Liver (tissue), 9 donors: ENCODE results near the gene PTP4A2. TPM values are rescaled to one million over a fixed set of nuclear protein-coding genes. Genes with fewer than 3 reads are reported as not detected.

Experiments
- DNase-seq: peaks from one replicate; pipeline ENCODE4 v3.0.0-alpha.2; 2017; ENCODE audit warnings: low spot score
- H3K27ac ChIP-seq, 2 donors: one replicate each; pipeline ENCODE4 v1.7.0; 2013; ENCODE audit warnings: inconsistent platforms in 2 of 2, low read length in 2 of 2, control low read depth in 1 of 2, low read depth in 1 of 2, mild to moderate bottlenecking in 1 of 2
- H3K27me3 ChIP-seq, 4 donors: one replicate each; pipeline versions ENCODE4 v1.6.1 to v1.7.0; 2013; ENCODE audit warnings: low read length in 3 of 4, inconsistent platforms in 1 of 4, mild to moderate bottlenecking in 1 of 4, moderate library complexity in 1 of 4; ENCODE audit not compliant: control insufficient read depth in 4 of 4, insufficient read depth in 4 of 4
- H3K36me3 ChIP-seq, 4 donors: one replicate each; pipeline versions ENCODE4 v1.6.1 to v1.7.0; 2013; ENCODE audit warnings: low read length in 3 of 4, mild to moderate bottlenecking in 3 of 4, low read depth in 1 of 4, moderate library complexity in 1 of 4; ENCODE audit not compliant: control insufficient read depth in 4 of 4, insufficient read depth in 3 of 4
- H3K4me1 ChIP-seq, 4 donors: one replicate each; pipeline versions ENCODE4 v1.6.1 to v1.7.0; 2013; ENCODE audit warnings: low read length in 3 of 4, mild to moderate bottlenecking in 3 of 4, moderate library complexity in 1 of 4; ENCODE audit not compliant: control insufficient read depth in 4 of 4, insufficient read depth in 4 of 4
- H3K4me3 ChIP-seq, 3 donors: one replicate each; pipeline versions ENCODE4 v1.6.1 to v1.7.0; 2013; ENCODE audit warnings: low read length in 3 of 3, control low read depth in 1 of 3, low read depth in 1 of 3, mild to moderate bottlenecking in 1 of 3
- H3K9ac ChIP-seq, 2 donors: one replicate each; pipeline ENCODE4 v1.7.0; 2013; ENCODE audit warnings: low read length in 2 of 2, mild to moderate bottlenecking in 2 of 2, moderate library complexity in 2 of 2, control low read depth in 1 of 2, low read depth in 1 of 2
- H3K9me3 ChIP-seq, 4 donors: one replicate each; pipeline versions ENCODE4 v1.6.1 to v1.7.0; 2013; ENCODE audit warnings: low read length in 3 of 4; ENCODE audit not compliant: control insufficient read depth in 4 of 4
- ATF3 ChIP-seq: IDR thresholded peaks from 2 replicates; pipeline ENCODE4 v1.6.1; 2016; ENCODE audit warnings: antibody characterized with exemption
- CTCF ChIP-seq: fragments of 150-350 bp; IDR thresholded peaks from 2 replicates; pipeline ENCODE4 v1.5.1; 2017; ENCODE audit warnings: improper control_type of control experiment, low read depth, low read length; ENCODE audit not compliant: missing input control
- EGR1 ChIP-seq, 2 donors: IDR thresholded peaks; 2 replicates each; pipeline ENCODE4 v1.6.1; 2016 to 2018; ENCODE audit warnings: antibody characterized with exemption in 2 of 2, low read depth in 2 of 2
- FOXA1 ChIP-seq: IDR thresholded peaks from 2 replicates; pipeline ENCODE4 v1.6.1; 2016; ENCODE audit warnings: antibody characterized with exemption
- HNF4A ChIP-seq, 2 donors: conservative IDR thresholded peaks; 2 replicates each; pipeline ENCODE4 v1.6.1; 2016; ENCODE audit warnings: antibody characterized with exemption in 2 of 2, mild to moderate bottlenecking in 2 of 2
- HNF4G ChIP-seq: IDR thresholded peaks from 2 replicates; pipeline ENCODE4 v1.6.1; 2016; ENCODE audit warnings: antibody characterized with exemption
- JUND ChIP-seq, 2 donors: IDR thresholded peaks; 2 replicates each; pipeline ENCODE4 v1.6.1; 2016; ENCODE audit warnings: antibody characterized with exemption in 2 of 2
- MAX ChIP-seq: IDR thresholded peaks from 2 replicates; pipeline ENCODE4 v1.6.1; 2016; ENCODE audit warnings: antibody characterized with exemption
- NR2F2 ChIP-seq: IDR thresholded peaks from 2 replicates; pipeline ENCODE4 v1.6.1; 2016; ENCODE audit warnings: antibody characterized with exemption
- REST ChIP-seq: IDR thresholded peaks from 2 replicates; pipeline ENCODE4 v1.6.1; 2016; ENCODE audit warnings: antibody characterized with exemption, mild to moderate bottlenecking
- RXRA ChIP-seq, 2 donors: IDR thresholded peaks; 2 replicates each; pipeline ENCODE4 v1.6.1; 2017 to 2018; ENCODE audit warnings: antibody characterized with exemption in 2 of 2, mild to moderate bottlenecking in 1 of 2
- TAF1 ChIP-seq: conservative IDR thresholded peaks from 2 replicates; pipeline ENCODE4 v1.6.1; 2016; ENCODE audit warnings: antibody characterized with exemption, mild to moderate bottlenecking
- YY1 ChIP-seq: IDR thresholded peaks from 2 replicates; pipeline ENCODE4 v1.6.1; 2016; ENCODE audit warnings: antibody characterized with exemption, mild to moderate bottlenecking
- ZBTB33 ChIP-seq: IDR thresholded peaks from 2 replicates; pipeline ENCODE4 v1.6.1; 2016; ENCODE audit warnings: antibody characterized with exemption
- WGBS: extraction: QIAGEN DNeasy Blood & Tissue Kit; methylation state at CpG from one replicate; pipeline ENCODE4 v1.1.7; 2013; 5-methylcytosine and 5-hydroxymethylcytosine counted together
- polyA plus RNA-seq, 2 donors: library from polyadenylated mRNA; stranded (reverse) in 1 of 2; unstranded in 1 of 2; fragments of 200-250 nt in 1 of 2; fragments of >200 nt in 1 of 2; fragmentation: Nextera tagmentation in 1 of 2; extraction: Ambion mirVana in 1 of 2; gene quantifications; one replicate each; pipeline versions ENCODE4 v1.2.1 to v1.2.3, GENCODE V29; 2013 to 2015
- total RNA-seq, 2 donors: library from RNA; depleted of rRNA; stranded (reverse); fragments of >200 nt; gene quantifications; one replicate each; pipeline ENCODE4 v1.2.3, GENCODE V29; 2014
- donor health status: healthy.
- donor health status: healthy.
- donor health status: healthy.
- donor health status: healthy.
- donor health status: healthy.

PTP4A2 gene
- total and polyA plus RNA-seq, 4 donors: 47.7 to 98.1 (median 71.9) TPM

- no peaks in the 10 kb centered on the region for H3K9me3 ChIP-seq
- no peaks in the 10 kb centered on the region for H3K4me1 ChIP-seq
- H3K36me3 ChIP-seq: no peaks in the 10 kb centered on the region
- H3K27ac ChIP-seq: no peak overlapping the region
- 84% methylated on average over 3 of the region's 3 CpGs for WGBS
- DNase-seq: no peak
- H3K9ac ChIP-seq: no peak overlapping the region
- H3K4me3 ChIP-seq: no peak overlapping the region
- TF ChIP-seq RXRA (IDR thresholded peaks at IDR 0.05): no peak
- no peak for TF ChIP-seq HNF4G
- no peak for TF ChIP-seq JUND (IDR thresholded peaks at IDR 0.05)
- no peak for TF ChIP-seq NR2F2
- TF ChIP-seq CTCF: no peak
- TF ChIP-seq FOXA1: no peak
- TF ChIP-seq REST: no peak
- no peak for TF ChIP-seq TAF1
- no peak for TF ChIP-seq HNF4A (conservative IDR thresholded peaks at IDR 0.05)
- no peak for TF ChIP-seq MAX
- no peak for TF ChIP-seq ZBTB33
- no peak for TF ChIP-seq ATF3
- no peak for TF ChIP-seq YY1
- no peaks in the 10 kb centered on the region for H3K27me3 ChIP-seq
Observed at GRCh38 chr1:31970873-31971272, 32.7 kb upstream of the PTP4A2 start.

GRCh38 chr1:31961536-31961935, 23.4 kb upstream of the PTP4A2 start:
- 87% methylated on average over 8 of the region's 8 CpGs for WGBS
- peaks cover 1 to 13% (median 7%) of the 10 kb centered on the region in 4 donors for H3K4me1 ChIP-seq
- no peak overlapping the region for H3K27ac ChIP-seq
- H3K36me3 ChIP-seq: no peaks in the 10 kb centered on the region
- no peak for TF ChIP-seq HNF4G
- TF ChIP-seq EGR1 (IDR thresholded peaks at IDR 0.05; ENCODE audit: low read depth in 2 of 2): no peak
- TF ChIP-seq ATF3: no peak
- no peak for TF ChIP-seq REST
- no peak for TF ChIP-seq YY1
- TF ChIP-seq FOXA1: no peak
- H3K9me3 ChIP-seq: no peaks in the 10 kb centered on the region
- DNase-seq: no peak
- H3K9ac ChIP-seq: no peak overlapping the region
- no peak overlapping the region for H3K4me3 ChIP-seq
- H3K27me3 ChIP-seq: no peaks in the 10 kb centered on the region
